Measurements from ENCODE around the gene DAGLB. TPM values are rescaled to one million over a fixed set of nuclear protein-coding genes. Genes with fewer than 3 reads are reported as not detected.

Gene DAGLB
- total RNA-seq, 1 donor from 2014 or later: 28.3 TPM

GRCh38 chr7:6376820-6377219, 70.9 kb downstream of the DAGLB start:
- peaks cover 14% of the 10 kb centered on the region for H3K4me1 ChIP-seq (ENCODE audit: insufficient read depth, low read length)
- TF ChIP-seq CTCF (IDR thresholded peaks at IDR 0.05; ENCODE audit: insufficient read depth, low read depth, low read length) (no peak), EZH2 (IDR thresholded peaks at IDR 0.05; ENCODE audit: insufficient read depth, low read length) (no peak)
- DNase-seq (ENCODE audit: low read depth): no peak
- peak overlapping the region; percentile 87 for H3K4me2 ChIP-seq (ENCODE audit: low read length)
- H3K4me3 ChIP-seq (ENCODE audit: insufficient read depth, low read depth, low read length): no peak overlapping the region
- H3K27me3 Mint-ChIP-seq (ENCODE audit: low read depth, unreplicated experiment): no peaks in the 10 kb centered on the region
- no peaks in the 10 kb centered on the region for H3K9me3 ChIP-seq (ENCODE audit: insufficient read depth, low read depth, low read length)
- H4K20me1 ChIP-seq (ENCODE audit: insufficient read depth, low read length): peaks cover 70% of the 10 kb centered on the region
- no peak for FAIRE-seq
- no peak overlapping the region for H3K27ac ChIP-seq (ENCODE audit: low read depth, low read length)
- no peak overlapping the region for H3K27ac Mint-ChIP-seq (ENCODE audit: unreplicated experiment)
- no peaks in the 10 kb centered on the region for H3K9me3 Mint-ChIP-seq (ENCODE audit: unreplicated experiment)
- no peaks in the 10 kb centered on the region for H3K27me3 ChIP-seq (ENCODE audit: insufficient read depth, low read length)
- no peak overlapping the region for H2AFZ ChIP-seq (ENCODE audit: low read depth, low read length)
- peak overlapping the region; percentile 25 for H3K9ac ChIP-seq (ENCODE audit: low read length)
- peaks cover 29% of the 10 kb centered on the region for H3K4me1 Mint-ChIP-seq (ENCODE audit: low read depth, unreplicated experiment)
- peak overlapping the region; percentile 82 for H3K4me3 Mint-ChIP-seq (ENCODE audit: unreplicated experiment)
- H3K79me2 ChIP-seq (ENCODE audit: insufficient read depth, low read length): peaks cover 73% of the 10 kb centered on the region
- H3K36me3 Mint-ChIP-seq (ENCODE audit: low read depth, unreplicated experiment): peaks cover 8% of the 10 kb centered on the region
- H3K36me3 ChIP-seq (ENCODE audit: insufficient read depth, low read length): peaks cover 9% of the 10 kb centered on the region

- Histone ChIP-seq H3K9me3 (ENCODE audit: insufficient read depth, low read depth, low read length) (no peaks in the 10 kb centered on the region), H3K27ac (ENCODE audit: low read depth, low read length) (peak overlapping the region; percentile 88), H3K36me3 (ENCODE audit: insufficient read depth, low read length) (peaks cover 8% of the 10 kb centered on the region), H2AFZ (ENCODE audit: low read depth, low read length) (no peak overlapping the region), H4K20me1 (ENCODE audit: insufficient read depth, low read length) (peaks cover 57% of the 10 kb centered on the region), H3K79me2 (ENCODE audit: insufficient read depth, low read length) (peaks cover 60% of the 10 kb centered on the region), H3K4me3 (ENCODE audit: insufficient read depth, low read depth, low read length) (peak overlapping the region; percentile 91), H3K9ac (ENCODE audit: low read length) (peak overlapping the region; percentile 96), H3K27me3 (ENCODE audit: insufficient read depth, low read length) (no peaks in the 10 kb centered on the region), H3K4me2 (ENCODE audit: low read length) (peak overlapping the region; percentile 87), H3K4me1 (ENCODE audit: insufficient read depth, low read length) (peaks cover 14% of the 10 kb centered on the region)
- peak overlapping the region; percentile 97 for H3K4me3 Mint-ChIP-seq (ENCODE audit: unreplicated experiment)
- H3K9me3 Mint-ChIP-seq (ENCODE audit: unreplicated experiment): no peaks in the 10 kb centered on the region
- no peaks in the 10 kb centered on the region for H3K27me3 Mint-ChIP-seq (ENCODE audit: low read depth, unreplicated experiment)
- H3K36me3 Mint-ChIP-seq (ENCODE audit: low read depth, unreplicated experiment): peaks cover 8% of the 10 kb centered on the region
- no peak for TF ChIP-seq CTCF (IDR thresholded peaks at IDR 0.05; ENCODE audit: insufficient read depth, low read depth, low read length)
- no peak for TF ChIP-seq EZH2 (IDR thresholded peaks at IDR 0.05; ENCODE audit: insufficient read depth, low read length)
- FAIRE-seq (no peak), DNase-seq (ENCODE audit: low read depth) (peak; percentile 36)
- H3K27ac Mint-ChIP-seq (ENCODE audit: unreplicated experiment): peak overlapping the region; percentile 50
- peaks cover 23% of the 10 kb centered on the region for H3K4me1 Mint-ChIP-seq (ENCODE audit: low read depth, unreplicated experiment)
Measured at GRCh38 chr7:6375348-6376101, 72.2 kb downstream of the DAGLB start.

- no peaks in the 10 kb centered on the region for H3K27me3 Mint-ChIP-seq (ENCODE audit: low read depth, unreplicated experiment)
Measured at GRCh38 chr7:6367701-6368211, 80.0 kb downstream of the DAGLB start.

More at GRCh38 chr7:6367701-6368211, 80.0 kb downstream of the DAGLB start:
- FAIRE-seq (no peak), DNase-seq (ENCODE audit: low read depth) (peak; percentile 42)
- Histone ChIP-seq H3K4me3 (ENCODE audit: insufficient read depth, low read depth, low read length) (no peak overlapping the region), H3K4me2 (ENCODE audit: low read length) (no peak overlapping the region), H3K4me1 (ENCODE audit: insufficient read depth, low read length) (no peaks in the 10 kb centered on the region), H3K9me3 (ENCODE audit: insufficient read depth, low read depth, low read length) (no peaks in the 10 kb centered on the region), H3K27me3 (ENCODE audit: insufficient read depth, low read length) (no peaks in the 10 kb centered on the region), H4K20me1 (ENCODE audit: insufficient read depth, low read length) (no peaks in the 10 kb centered on the region), H3K9ac (ENCODE audit: low read length) (no peak overlapping the region), H2AFZ (ENCODE audit: low read depth, low read length) (peak overlapping the region; percentile 9), H3K79me2 (ENCODE audit: insufficient read depth, low read length) (no peaks in the 10 kb centered on the region), H3K36me3 (ENCODE audit: insufficient read depth, low read length) (no peaks in the 10 kb centered on the region), H3K27ac (ENCODE audit: low read depth, low read length) (no peak overlapping the region)
- TF ChIP-seq EZH2 (IDR thresholded peaks at IDR 0.05; ENCODE audit: insufficient read depth, low read length) (no peak), CTCF (IDR thresholded peaks at IDR 0.05; ENCODE audit: insufficient read depth, low read depth, low read length) (no peak)
- Mint-ChIP-seq H3K27ac (ENCODE audit: unreplicated experiment) (no peak overlapping the region), H3K36me3 (ENCODE audit: low read depth, unreplicated experiment) (no peaks in the 10 kb centered on the region), H3K4me1 (ENCODE audit: low read depth, unreplicated experiment) (peaks cover 4% of the 10 kb centered on the region), H3K9me3 (ENCODE audit: unreplicated experiment) (no peaks in the 10 kb centered on the region), H3K4me3 (ENCODE audit: unreplicated experiment) (no peak overlapping the region)

All from astrocyte (in vitro differentiated cells and primary cell).